GM12864 (cell line): ENCODE measurements around the gene KIF6.

ENCODE experiments used
- DNase-seq: peaks from one replicate; pipeline ENCODE4 v3.0.0-alpha.2; 2011; ENCODE audit warnings: low read depth
- H3K4me3 ChIP-seq: 2 replicates; pipeline ENCODE4 v1.5.1; 2011; ENCODE audit warnings: mild to moderate bottlenecking, low read depth, low read length, control low read depth
- CTCF ChIP-seq: IDR thresholded peaks from 2 replicates; pipeline ENCODE4 v1.5.1; 2011; ENCODE audit warnings: low read depth, mild to moderate bottlenecking, moderate library complexity, low read length, control low read depth, inconsistent platforms; ENCODE audit errors: missing control alignments

The KIF6 gene

GRCh38 chr6:39617520-39617919, 107.7 kb downstream of the KIF6 start:
- DNase-seq, result no peak
- no peak for TF ChIP-seq CTCF
- no peak overlapping the region for H3K4me3 ChIP-seq

DNA sequence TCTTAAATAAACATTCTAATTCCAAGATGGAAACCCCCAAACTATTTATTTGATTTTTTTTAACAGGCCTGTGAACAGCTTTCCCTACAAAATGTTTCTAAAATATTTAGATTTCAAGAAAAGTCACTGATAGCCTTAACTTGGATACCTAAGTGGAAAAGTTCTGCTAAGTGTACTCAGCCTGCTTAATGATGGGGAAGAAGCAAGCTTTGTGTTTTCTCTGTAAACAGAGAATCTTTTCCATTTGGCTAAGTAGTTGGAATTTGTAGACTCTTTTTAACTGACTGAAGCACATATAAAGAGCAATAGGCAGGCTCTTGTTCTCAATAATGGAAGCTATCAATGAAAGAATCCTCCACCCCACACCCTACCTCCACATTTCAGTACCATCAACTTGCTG, 108.2 kb downstream of the KIF6 start:
- H3K4me3 ChIP-seq, result no peak overlapping the region
- TF ChIP-seq CTCF, result no peak
- no peak for DNase-seq

- no peak for DNase-seq
- H3K4me3 ChIP-seq, result no peak overlapping the region
- no peak for TF ChIP-seq CTCF
Measured at GRCh38 chr6:39615622-39616021, 109.6 kb downstream of the KIF6 start.

DNA sequence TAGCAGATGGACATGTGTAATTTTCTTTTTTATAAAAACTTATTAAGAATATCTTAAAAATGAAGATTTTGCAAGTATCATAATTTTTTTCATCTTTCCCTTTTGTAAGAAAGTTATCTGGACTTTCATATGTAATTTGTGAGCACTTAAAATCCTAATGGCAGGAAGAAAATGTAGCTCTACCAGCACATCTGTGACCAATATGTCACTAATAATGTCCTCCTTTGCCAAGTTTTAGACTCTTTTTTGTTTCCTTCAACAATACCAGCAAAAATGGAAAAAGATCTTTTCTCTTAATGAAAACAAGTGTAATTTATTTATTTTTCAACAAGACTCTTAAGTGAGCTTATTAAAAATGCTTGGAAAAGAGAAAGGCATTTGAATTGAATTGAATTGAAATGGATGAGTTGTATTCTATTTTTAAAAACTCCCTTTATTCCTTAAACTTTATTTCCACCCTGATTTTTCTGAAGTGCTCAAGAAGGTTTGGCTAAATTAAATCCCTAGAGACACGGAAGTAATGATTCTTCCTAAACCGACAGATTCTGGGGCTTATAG, 110.7 kb downstream of the KIF6 start:
- DNase-seq, result no peak
- no peak for TF ChIP-seq CTCF
- H3K4me3 ChIP-seq, result no peak overlapping the region

DNA sequence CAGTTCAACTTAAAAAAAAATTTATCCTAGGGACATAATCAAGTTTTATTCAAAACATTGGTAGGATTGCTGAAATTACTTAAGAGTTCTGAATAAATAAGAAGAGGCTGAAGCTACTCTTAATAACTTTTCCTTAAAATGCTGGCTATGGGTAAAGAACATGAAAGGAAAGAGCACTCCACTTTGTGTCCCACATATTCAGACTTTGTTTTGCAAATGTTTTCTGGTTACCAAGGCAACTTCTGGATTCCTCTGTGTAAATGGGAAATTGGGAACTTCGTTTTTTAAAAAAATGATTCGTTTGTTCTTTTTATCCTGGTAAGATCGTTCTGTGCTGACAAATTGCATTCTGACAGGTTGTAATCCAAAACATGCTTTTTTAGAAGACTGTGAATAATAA, 115.0 kb downstream of the KIF6 start:
- no peak for DNase-seq
- TF ChIP-seq CTCF, result no peak
- no peak overlapping the region for H3K4me3 ChIP-seq

DNA sequence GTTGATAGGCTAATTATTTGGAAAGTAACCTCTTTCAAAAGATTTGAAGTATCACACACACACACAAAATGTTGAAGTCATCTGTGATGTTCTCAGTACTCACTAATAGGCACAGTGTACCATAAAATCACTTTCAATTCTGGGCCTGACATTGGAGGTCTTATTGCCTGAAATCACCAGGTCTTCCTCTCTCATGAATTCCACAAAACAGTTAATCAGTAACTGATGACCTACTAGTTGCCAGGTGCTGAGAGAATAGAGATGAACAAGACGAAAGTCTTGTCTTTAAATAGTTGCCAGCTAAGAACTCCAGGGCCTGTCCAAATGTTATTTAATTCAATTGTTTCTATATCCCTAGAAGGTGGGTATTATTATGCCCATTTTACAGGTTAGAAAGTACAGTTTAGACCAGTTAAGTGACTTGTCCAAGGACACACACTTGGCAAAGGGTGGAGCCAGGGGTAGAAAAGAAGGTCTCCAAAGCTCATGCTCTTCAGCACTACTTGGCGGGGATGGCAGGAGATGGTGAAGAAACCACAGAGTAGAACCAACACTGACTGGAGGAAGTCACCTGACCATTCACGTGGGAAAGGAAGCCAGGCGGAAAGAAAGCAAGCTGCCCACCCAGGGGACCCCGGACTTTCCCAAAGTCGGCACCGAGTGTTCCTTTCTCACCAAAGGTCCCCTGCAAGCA, 116.4 kb downstream of the KIF6 start:
- TF ChIP-seq CTCF, result no peak
- DNase-seq, result no peak

More for the DNA sequence above, 116.4 kb downstream of the KIF6 start:
- H3K4me3 ChIP-seq, result no peak overlapping the region
